Measurements from ENCODE around the gene CMIP.

The CMIP gene

DNA sequence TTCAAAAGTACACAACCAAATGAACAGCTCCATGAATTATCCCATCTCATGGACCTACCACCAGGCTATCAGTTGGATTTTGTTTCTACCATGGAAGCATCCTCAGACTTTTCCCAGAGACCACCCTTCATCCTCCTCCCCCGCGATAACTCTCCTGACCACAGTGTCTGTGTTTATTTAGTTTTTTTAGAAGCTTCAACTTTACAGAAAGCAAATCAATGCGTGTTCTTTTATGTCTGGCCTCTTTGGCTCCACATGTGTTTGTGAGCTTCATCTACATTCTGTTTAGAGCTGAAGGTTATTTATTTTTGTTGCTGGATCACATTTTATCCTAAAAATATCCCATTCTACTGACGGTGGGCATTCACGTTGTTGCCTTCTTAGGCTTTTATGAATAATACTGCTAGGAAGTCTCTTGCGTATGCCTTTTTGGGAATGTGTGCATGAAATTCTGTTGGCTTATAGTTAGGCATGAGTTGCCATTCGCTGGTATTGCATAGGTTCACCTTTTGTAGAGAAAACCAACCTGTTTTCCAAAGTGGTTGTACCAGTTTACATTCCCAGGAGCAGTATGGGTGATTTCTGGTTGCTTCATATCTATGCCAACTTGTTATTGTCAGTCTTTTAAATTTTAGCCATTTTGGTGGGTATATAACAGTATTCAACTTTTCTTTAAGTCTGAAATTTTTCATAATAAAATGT lies 83.0 kb downstream of the CMIP start:
- no peak overlapping the region for H3K4me3 ChIP-seq (ENCODE audit: low read depth, low read length)
- TF ChIP-seq, protein P1, sequence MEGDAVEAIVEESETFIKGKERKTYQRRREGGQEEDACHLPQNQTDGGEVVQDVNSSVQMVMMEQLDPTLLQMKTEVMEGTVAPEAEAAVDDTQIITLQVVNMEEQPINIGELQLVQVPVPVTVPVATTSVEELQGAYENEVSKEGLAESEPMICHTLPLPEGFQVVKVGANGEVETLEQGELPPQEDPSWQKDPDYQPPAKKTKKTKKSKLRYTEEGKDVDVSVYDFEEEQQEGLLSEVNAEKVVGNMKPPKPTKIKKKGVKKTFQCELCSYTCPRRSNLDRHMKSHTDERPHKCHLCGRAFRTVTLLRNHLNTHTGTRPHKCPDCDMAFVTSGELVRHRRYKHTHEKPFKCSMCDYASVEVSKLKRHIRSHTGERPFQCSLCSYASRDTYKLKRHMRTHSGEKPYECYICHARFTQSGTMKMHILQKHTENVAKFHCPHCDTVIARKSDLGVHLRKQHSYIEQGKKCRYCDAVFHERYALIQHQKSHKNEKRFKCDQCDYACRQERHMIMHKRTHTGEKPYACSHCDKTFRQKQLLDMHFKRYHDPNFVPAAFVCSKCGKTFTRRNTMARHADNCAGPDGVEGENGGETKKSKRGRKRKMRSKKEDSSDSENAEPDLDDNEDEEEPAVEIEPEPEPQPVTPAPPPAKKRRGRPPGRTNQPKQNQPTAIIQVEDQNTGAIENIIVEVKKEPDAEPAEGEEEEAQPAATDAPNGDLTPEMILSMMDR (IDR thresholded peaks at IDR 0.05; ENCODE audit: low read depth, low read length, missing control alignments) = no peak
- DNase-seq (ENCODE audit: low read depth) = no peak

DNA sequence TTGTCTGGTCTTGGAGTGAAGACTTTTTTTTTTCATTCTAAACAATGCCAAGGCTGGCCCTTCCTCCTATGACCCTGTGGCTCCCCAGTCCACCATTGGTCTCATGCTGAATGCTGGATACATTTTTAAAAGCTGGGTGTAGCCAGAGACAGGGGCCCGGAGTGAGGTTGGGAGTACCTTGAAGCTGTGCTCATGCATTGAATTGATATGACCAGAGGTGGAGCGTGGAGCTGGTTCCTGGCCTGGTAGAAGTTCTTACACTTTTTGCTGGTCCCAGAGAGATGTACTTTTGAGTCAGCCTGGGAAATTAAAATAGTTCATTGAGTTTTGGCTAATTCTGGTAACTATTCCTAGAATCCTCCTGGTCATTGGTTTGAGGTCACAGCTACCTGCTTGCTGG lies 83.6 kb downstream of the CMIP start:
- DNase-seq (ENCODE audit: low read depth) = no peak
- H3K4me3 ChIP-seq (ENCODE audit: low read depth, low read length) = no peak overlapping the region
- TF ChIP-seq, protein P1 (IDR thresholded peaks at IDR 0.05; ENCODE audit: low read depth, low read length, missing control alignments) = no peak

GRCh38 chr16:81530296-81530721 lies 85.7 kb downstream of the CMIP start:
- DNase-seq (ENCODE audit: low read depth) = no peak
- TF ChIP-seq, protein P1 (IDR thresholded peaks at IDR 0.05; ENCODE audit: low read depth, low read length, missing control alignments) = no peak

DNA sequence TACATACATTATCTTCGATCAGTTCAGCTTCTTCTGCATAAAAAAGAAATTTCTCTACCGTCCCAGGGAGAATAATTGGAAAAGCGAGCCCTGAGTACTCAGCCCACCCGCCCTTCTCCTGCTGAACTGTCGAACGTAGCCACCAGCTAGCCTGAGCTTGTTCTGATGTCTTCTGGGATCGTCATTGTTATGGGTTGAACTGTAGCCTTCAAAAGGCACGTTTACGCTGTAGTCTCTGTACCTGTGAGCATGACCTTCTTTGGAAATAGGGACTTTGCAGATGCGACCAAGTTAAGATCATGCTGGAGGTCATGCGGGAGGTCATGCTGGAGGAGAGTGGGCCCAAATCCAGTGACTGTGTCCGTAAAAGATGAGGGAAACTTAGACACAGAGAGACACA lies 86.2 kb downstream of the CMIP start:
- TF ChIP-seq, protein P1 (IDR thresholded peaks at IDR 0.05; ENCODE audit: low read depth, low read length, missing control alignments) = no peak
- DNase-seq (ENCODE audit: low read depth) = no peak
- no peak overlapping the region for H3K4me3 ChIP-seq (ENCODE audit: low read depth, low read length)

More at GRCh38 chr16:81530296-81530721, 85.7 kb downstream of the CMIP start:
- no peak overlapping the region for H3K4me3 ChIP-seq (ENCODE audit: low read depth, low read length)

DNA sequence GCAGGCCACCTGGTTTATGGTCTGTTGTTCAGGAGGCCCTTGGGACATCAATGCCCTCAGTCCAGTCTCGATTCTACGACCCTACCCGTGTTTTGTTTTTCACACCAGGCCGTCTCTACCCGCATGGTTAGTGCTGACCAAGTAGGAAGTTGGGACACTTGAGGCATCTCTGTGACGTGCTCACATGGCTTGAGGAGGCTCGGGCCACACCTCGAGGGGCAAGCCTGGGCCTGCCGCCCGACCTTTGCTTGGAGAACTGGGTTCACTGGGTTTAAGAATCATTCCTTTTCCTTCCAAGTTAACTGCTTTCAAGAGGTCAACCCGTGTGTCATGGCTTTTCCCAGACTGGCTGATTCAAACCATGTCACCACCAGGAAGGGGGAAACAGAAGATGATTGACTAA lies 86.8 kb downstream of the CMIP start:
- TF ChIP-seq, protein P1 (IDR thresholded peaks at IDR 0.05; ENCODE audit: low read depth, low read length, missing control alignments) = no peak
- DNase-seq (ENCODE audit: low read depth) = no peak
- no peak overlapping the region for H3K4me3 ChIP-seq (ENCODE audit: low read depth, low read length)

- H3K4me3 ChIP-seq (ENCODE audit: low read depth, low read length) = no peak overlapping the region
- no peak for DNase-seq (ENCODE audit: low read depth)
- TF ChIP-seq, protein P1 (IDR thresholded peaks at IDR 0.05; ENCODE audit: low read depth, low read length, missing control alignments) = no peak
Measured at GRCh38 chr16:81532491-81533174, 88.0 kb downstream of the CMIP start.

DNA sequence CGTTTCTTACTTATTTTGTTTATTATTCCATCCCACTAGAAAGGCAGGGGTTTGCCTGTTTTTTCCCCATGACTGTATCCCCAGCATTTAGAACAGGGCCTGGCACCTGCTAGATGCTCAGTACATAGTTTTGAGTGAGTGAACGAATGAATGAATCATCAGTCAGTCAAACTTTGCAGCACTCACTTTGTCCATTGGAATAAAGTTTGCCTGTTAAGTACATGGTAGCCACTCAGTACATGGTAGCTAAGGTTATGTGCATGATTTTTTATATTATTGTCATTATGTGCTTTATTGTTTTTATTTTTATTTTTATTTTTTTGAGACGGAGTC lies 88.5 kb downstream of the CMIP start:
- DNase-seq (ENCODE audit: low read depth) = no peak
- TF ChIP-seq, protein P1 (IDR thresholded peaks at IDR 0.05; ENCODE audit: low read depth, low read length, missing control alignments) = no peak
- H3K4me3 ChIP-seq (ENCODE audit: low read depth, low read length) = no peak overlapping the region

Data from GM12864 (cell line).